Measurements from ENCODE around the gene PXDN.

DNA sequence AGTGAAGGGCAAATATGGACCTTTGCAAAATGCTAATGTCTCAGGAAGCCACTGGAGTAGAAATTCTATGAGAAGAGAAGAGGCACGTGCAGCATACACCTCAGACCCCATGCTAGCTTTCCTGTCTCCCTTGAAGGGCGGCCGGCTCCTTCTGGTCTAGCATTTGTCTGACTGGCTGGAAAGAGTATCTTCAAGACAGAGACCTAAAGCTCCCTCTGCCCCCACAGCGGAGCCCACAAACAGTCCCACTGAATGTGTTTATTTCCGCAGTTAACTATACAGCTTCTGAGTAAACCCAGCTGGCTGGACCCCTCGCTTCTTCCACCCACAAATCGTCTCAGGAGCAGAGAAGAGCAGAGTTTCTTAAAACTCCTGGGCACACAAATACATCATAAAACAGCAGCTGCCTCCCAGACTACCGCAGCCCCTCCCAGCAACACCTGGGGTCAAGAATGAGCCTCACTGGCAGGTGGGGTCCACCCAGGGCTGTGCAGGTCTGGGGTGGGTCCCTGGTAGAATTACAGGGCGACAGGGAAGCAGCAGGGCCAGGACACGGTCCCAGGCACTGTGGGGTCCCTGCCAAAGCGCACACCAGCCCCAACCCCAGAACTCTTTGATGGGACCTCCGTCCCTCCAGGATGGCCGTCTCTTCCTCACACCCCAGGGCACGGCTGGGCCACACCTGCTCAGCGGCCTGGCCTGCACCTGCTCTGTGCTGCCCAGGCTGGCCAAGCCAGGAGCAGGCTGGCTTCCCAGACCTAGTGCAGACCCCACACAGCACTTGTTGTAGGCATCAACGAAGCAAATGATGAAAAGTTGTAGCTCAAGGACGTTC, 103.8 kb downstream of the PXDN start:
- TF ChIP-seq GATA3 (IDR thresholded peaks at IDR 0.05; ENCODE audit: low read depth, low read length), result no peak
- TF ChIP-seq GATA2 (IDR thresholded peaks at IDR 0.05; ENCODE audit: low read depth, low read length), result no peak
